Activated CD4-positive, alpha-beta T cell treated with anti-CD3 and anti-CD28 coated beads for 36 hours (primary cell): ENCODE data around the gene DCXR. TPM values are rescaled to one million over a fixed set of nuclear protein-coding genes. Genes with fewer than 3 reads are reported as not detected.

Source experiments
- ATAC-seq: fragments of 200-7000 bp; cut with Tn5 transposase; one replicate; pipeline ENCODE4 v1.10.0; 2021; ENCODE audit warnings: mild to moderate bottlenecking, moderate library complexity
- CTCF ChIA-PET: fragments of 350-600 bp; sonication (Branson Sonifier 250); formaldehyde crosslinking; loops from one replicate; lab custom pipeline; 2021; ENCODE audit warnings: antibody characterized with exemption; lab: Charles Lee
- POLR2A ChIA-PET: fragments of 350-600 bp; sonication (Branson Sonifier 250); formaldehyde crosslinking; loops from one replicate; lab custom pipeline; 2021; ENCODE audit warnings: antibody characterized with exemption, inconsistent platforms; lab: Charles Lee
- DNase-seq: peaks from one replicate; pipeline ENCODE4 v3.0.0-alpha.2; 2020
- H3K27ac Mint-ChIP-seq: one replicate; pipeline ENCODE4 v1.8.0; 2021; ENCODE audit warnings: mixed read lengths
- H3K27me3 Mint-ChIP-seq: one replicate; pipeline ENCODE4 v1.8.0; 2021; ENCODE audit warnings: mixed read lengths
- H3K36me3 Mint-ChIP-seq: one replicate; pipeline ENCODE4 v1.8.0; 2021; ENCODE audit warnings: low read depth, mixed read lengths
- H3K4me1 Mint-ChIP-seq: one replicate; pipeline ENCODE4 v1.8.0; 2021; ENCODE audit warnings: mixed read lengths
- H3K4me3 Mint-ChIP-seq: one replicate; pipeline ENCODE4 v1.8.0; 2021; ENCODE audit warnings: mild to moderate bottlenecking, moderate library complexity, mixed read lengths
- H3K9me3 Mint-ChIP-seq: one replicate; pipeline ENCODE4 v1.8.0; 2021; ENCODE audit warnings: low read depth, mixed read lengths
- intact Hi-C, 2 experiments: fragments of 100-400 bp; cut with DNase I in 1 of 2; cut with micrococcal nuclease in 1 of 2; formaldehyde crosslinking; loops; one replicate each; pipeline versions ENCODE4 v1.14.2 to v1.15.1; 2022 to 2024; cut with DNase I, micrococcal nuclease
- total RNA-seq, 2 experiments: library from RNA; stranded (reverse); gene quantifications; one replicate each; pipeline ENCODE4 v1.2.3, GENCODE V29; 2021

DCXR gene
- 100 to 1,000 TPM; 105 to 166 TPM for total RNA-seq

DNA sequence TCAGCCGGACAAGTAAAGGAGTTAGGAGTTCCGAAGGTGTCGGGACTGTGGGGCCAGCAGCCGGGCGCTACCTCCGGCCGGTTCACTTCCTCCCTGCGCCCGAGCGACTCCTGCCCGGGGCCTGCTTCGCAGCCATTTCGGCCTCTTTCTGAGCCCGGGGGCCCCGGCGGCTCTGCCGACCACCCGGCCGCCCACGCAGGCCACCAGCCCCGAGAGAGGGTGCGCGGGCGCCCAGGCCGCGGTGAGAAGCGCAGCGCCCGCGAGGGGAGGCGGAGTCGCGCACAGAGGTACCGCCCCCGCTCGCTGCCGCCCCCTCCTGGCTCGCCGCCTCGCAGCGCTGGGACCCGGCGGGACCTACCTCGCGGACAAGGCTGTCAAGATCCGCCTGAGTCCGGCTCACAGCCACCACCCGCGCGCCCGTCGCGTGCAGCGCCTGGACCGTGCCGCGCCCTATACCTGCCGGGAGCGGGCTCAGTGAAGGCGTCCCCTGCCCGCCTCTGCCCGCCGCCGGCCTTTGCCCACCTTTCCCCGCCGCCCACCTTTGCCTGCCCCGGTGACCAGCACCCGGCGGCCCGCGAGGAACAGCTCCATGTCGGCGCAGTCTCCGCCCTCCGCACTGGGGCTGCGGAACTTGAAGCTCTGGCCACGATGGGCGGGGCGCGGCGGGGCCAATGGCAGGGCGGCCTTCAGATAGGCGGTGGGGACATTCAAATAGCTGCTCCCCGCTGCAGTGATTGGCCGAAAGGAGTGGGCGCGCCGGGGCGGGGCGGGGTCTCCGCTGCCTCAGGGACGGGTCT lies at the start of gene DCXR:
DCXR (minus strand) TSS at position 606 of the 797 bp plus-strand sequence; CDS start at position 591, 15 bp downstream.
- intact Hi-C loops = loop anchor here (1.0 to 10.0 kb wide), 15 partner anchors 14 to 414 kb away; partner anchors contain the start of genes LRRC45 (in 2 of the 2), ASPSCR1 (in 1 of the 2), CENPX (in 1 of the 2) and CYBC1 (in 1 of the 2)
- DNase-seq (peak; percentile 97), ATAC-seq (peak; percentile 97)
- H3K27me3 Mint-ChIP-seq = no peaks in the 10 kb centered on the region
- H3K4me3 Mint-ChIP-seq = peak within 1 kb of the TSS; percentile 82
- H3K27ac Mint-ChIP-seq = peak within 1 kb of the TSS; percentile 80
- no peaks in the 10 kb centered on the region for H3K9me3 Mint-ChIP-seq
- ChIA-PET CTCF (interaction anchor here (0.6 to 1.2 kb wide), 17 partner anchors 9 to 169 kb away, joined by 3 to 16 read pairs (median 4); partner anchors contain the start of genes CENPX, DUS1L, FASN and LRRC45), POLR2A (interaction anchor here (0.6 to 1.1 kb wide), 7 partner anchors 15 to 333 kb away, joined by 3 to 11 read pairs (median 3); partner anchors contain the start of genes CENPX, FASN and LRRC45)
- peaks cover 7% of the 10 kb centered on the region for H3K36me3 Mint-ChIP-seq
- H3K4me1 Mint-ChIP-seq = peaks cover 23% of the 10 kb centered on the region

- no peak for DNase-seq
- ATAC-seq = no peak
- intact Hi-C loops = no loop called here
- no peak overlapping the region for H3K27ac Mint-ChIP-seq
- H3K4me1 Mint-ChIP-seq = no peaks in the 10 kb centered on the region
- CTCF ChIA-PET = no interaction called here
- no peak overlapping the region for H3K4me3 Mint-ChIP-seq
- H3K27me3 Mint-ChIP-seq = no peaks in the 10 kb centered on the region
- H3K9me3 Mint-ChIP-seq = no peaks in the 10 kb centered on the region
- POLR2A ChIA-PET = interaction anchor here (0.5 kb wide), 1 partner anchor 121 kb away, joined by 9 read pairs; no protein-coding TSS in a partner anchor
- peaks cover 22% of the 10 kb centered on the region for H3K36me3 Mint-ChIP-seq
Measured at GRCh38 chr17:82085931-82086764, 48.7 kb upstream of the DCXR start.

GRCh38 chr17:82085031-82085861 lies 47.7 kb upstream of the DCXR start:
- intact Hi-C loops = no loop called here
- no peaks in the 10 kb centered on the region for H3K9me3 Mint-ChIP-seq
- H3K27me3 Mint-ChIP-seq = no peaks in the 10 kb centered on the region
- peaks cover 19% of the 10 kb centered on the region for H3K36me3 Mint-ChIP-seq
- H3K4me1 Mint-ChIP-seq = no peaks in the 10 kb centered on the region
- H3K4me3 Mint-ChIP-seq = no peak overlapping the region
- no peak for ATAC-seq
- ChIA-PET POLR2A (interaction anchor here (0.6 kb wide), 1 partner anchor 16 kb away, joined by 3 read pairs; no protein-coding TSS in a partner anchor), CTCF (no interaction called here)
- no peak overlapping the region for H3K27ac Mint-ChIP-seq
- no peak for DNase-seq

DNA sequence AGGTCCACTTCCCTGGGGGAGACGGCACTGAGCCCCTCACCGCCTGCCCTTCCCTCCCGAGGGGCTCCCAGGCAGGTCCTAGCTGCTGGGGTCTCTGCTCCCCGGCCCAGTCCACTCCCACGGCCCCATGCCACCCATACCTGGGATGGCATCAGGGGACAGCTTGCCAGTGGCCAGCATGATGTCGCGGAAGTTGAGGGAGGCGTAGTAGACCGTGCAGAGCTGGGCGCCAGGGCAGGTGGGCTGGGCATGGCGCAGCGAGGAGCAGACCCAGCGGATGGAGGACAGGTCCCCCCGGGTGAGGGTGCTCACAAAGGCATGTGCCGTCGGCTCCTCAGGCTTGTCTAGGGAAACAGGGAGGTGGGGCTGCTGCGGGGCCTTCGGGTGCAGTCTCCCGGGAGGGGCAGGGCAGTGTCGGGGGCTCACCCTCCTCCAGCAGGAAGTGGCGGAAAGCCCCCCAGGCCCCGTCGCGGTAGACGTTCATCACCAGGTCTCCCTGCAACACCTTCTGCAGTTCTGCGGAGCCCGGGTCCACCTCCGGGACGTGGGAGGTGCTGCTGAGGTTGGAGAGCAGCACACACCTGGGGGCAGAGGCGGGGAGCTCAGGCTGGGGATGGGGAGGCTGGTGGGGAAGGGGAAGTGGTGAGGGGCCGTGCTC lies 47.0 kb upstream of the DCXR start:
- no peaks in the 10 kb centered on the region for H3K27me3 Mint-ChIP-seq
- ChIA-PET POLR2A (no interaction called here), CTCF (no interaction called here)
- DNase-seq (no peak), ATAC-seq (no peak)
- peaks cover 25% of the 10 kb centered on the region for H3K36me3 Mint-ChIP-seq
- H3K9me3 Mint-ChIP-seq = no peaks in the 10 kb centered on the region
- no peak overlapping the region for H3K4me3 Mint-ChIP-seq
- no peak overlapping the region for H3K27ac Mint-ChIP-seq
- H3K4me1 Mint-ChIP-seq = no peaks in the 10 kb centered on the region
- intact Hi-C loops = no loop called here

- DNase-seq = no peak
- Mint-ChIP-seq H3K4me1 (no peaks in the 10 kb centered on the region), H3K9me3 (no peaks in the 10 kb centered on the region), H3K27ac (no peak overlapping the region), H3K27me3 (no peaks in the 10 kb centered on the region), H3K4me3 (no peak overlapping the region), H3K36me3 (peaks cover 25% of the 10 kb centered on the region)
- ChIA-PET CTCF (no interaction called here), POLR2A (no interaction called here)
- intact Hi-C loops = no loop called here
- no peak for ATAC-seq
Measured at GRCh38 chr17:82083533-82084359, 46.2 kb upstream of the DCXR start.

DNA sequence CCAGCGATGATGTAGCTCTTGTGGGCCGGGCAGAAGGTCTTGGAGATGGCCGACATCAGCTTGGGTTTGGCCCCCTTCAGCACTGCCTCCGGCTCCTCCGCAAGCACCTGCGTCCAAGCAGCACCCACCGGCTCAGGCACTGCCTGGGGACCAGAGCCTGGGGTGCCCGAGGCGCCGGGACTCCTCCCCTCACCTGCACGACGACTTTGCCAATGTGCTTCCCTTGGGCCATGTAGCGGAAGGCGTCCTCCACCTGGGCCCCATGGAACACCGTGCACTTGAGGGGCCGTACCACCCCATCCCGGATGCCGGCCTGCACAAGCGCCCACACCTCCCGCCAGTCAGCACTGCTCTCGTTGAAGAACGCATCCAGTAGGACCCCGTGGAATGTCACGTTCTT lies 45.5 kb upstream of the DCXR start:
- Mint-ChIP-seq H3K36me3 (peaks cover 24% of the 10 kb centered on the region), H3K27ac (no peak overlapping the region), H3K9me3 (no peaks in the 10 kb centered on the region), H3K4me3 (no peak overlapping the region), H3K27me3 (no peaks in the 10 kb centered on the region), H3K4me1 (no peaks in the 10 kb centered on the region)
- ATAC-seq (no peak), DNase-seq (no peak)
- CTCF ChIA-PET = no interaction called here
- POLR2A ChIA-PET = no interaction called here
- intact Hi-C loops = no loop called here

DNA sequence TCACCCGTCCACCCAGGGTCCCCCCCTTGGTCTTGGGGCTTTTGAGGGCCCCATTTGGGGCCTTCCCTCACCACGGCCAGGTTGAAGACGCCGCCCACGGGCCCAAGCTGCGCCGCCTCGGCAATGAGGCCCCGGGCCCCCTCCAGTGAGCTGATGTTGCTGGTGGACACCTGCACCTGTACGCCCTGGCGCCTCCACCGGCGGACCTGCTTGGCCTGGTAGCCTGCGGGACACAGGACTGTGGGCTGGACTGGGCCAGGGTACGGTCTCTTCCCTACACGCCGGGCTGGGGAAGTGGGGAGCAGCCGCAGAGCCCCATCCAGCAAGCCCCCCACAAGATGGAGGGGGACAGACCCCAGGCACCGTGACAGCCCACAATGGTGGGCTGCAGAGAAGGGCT lies 45.0 kb upstream of the DCXR start:
- CTCF ChIA-PET = no interaction called here

GRCh38 chr17:82081966-82082365 lies 44.5 kb upstream of the DCXR start:
- Mint-ChIP-seq H3K4me3 (no peak overlapping the region), H3K9me3 (no peaks in the 10 kb centered on the region), H3K27me3 (no peaks in the 10 kb centered on the region), H3K36me3 (peaks cover 24% of the 10 kb centered on the region), H3K27ac (no peak overlapping the region), H3K4me1 (no peaks in the 10 kb centered on the region)
- ATAC-seq (no peak), DNase-seq (no peak)
- intact Hi-C loops = no loop called here
- ChIA-PET CTCF (no interaction called here), POLR2A (no interaction called here)

More for the DNA sequence above, 45.0 kb upstream of the DCXR start:
- Mint-ChIP-seq H3K4me1 (no peaks in the 10 kb centered on the region), H3K27ac (no peak overlapping the region), H3K36me3 (peaks cover 24% of the 10 kb centered on the region), H3K4me3 (no peak overlapping the region), H3K27me3 (no peaks in the 10 kb centered on the region), H3K9me3 (no peaks in the 10 kb centered on the region)
- DNase-seq = no peak
- POLR2A ChIA-PET = no interaction called here
- ATAC-seq = no peak
- intact Hi-C loops = no loop called here

GRCh38 chr17:82081546-82081945 lies 44.0 kb upstream of the DCXR start:
- no peak for ATAC-seq
- Mint-ChIP-seq H3K27ac (no peak overlapping the region), H3K4me1 (no peaks in the 10 kb centered on the region), H3K4me3 (no peak overlapping the region), H3K9me3 (no peaks in the 10 kb centered on the region), H3K27me3 (no peaks in the 10 kb centered on the region), H3K36me3 (peaks cover 24% of the 10 kb centered on the region)
- CTCF ChIA-PET = no interaction called here
- intact Hi-C loops = no loop called here
- POLR2A ChIA-PET = no interaction called here
- no peak for DNase-seq

GRCh38 chr17:82080789-82081464 lies 43.4 kb upstream of the DCXR start:
- Mint-ChIP-seq H3K4me1 (no peaks in the 10 kb centered on the region), H3K36me3 (peaks cover 24% of the 10 kb centered on the region), H3K9me3 (no peaks in the 10 kb centered on the region), H3K27me3 (no peaks in the 10 kb centered on the region), H3K4me3 (no peak overlapping the region), H3K27ac (no peak overlapping the region)
- DNase-seq (no peak), ATAC-seq (no peak)
- intact Hi-C loops = no loop called here
- ChIA-PET POLR2A (no interaction called here), CTCF (no interaction called here)
